Prostate gland (tissue), 2 donors: ENCODE results near the gene IGSF9.

Experiments used
- CTCF ChIP-seq, 4 experiments: fragments of 200-600 bp in 2 of 4; fragments of 450-650 bp in 2 of 4; sonication (generic) in 2 of 4; IDR thresholded peaks; 1 replicate in 3 of 4; 2 replicates in 1 of 4; pipeline ENCODE4 v1.5.1; 2016 to 2019; ENCODE audit warnings: antibody characterized with exemption in 4 of 4, mild to moderate bottlenecking in 2 of 4, moderate library complexity in 2 of 4
- POLR2A ChIP-seq: fragments of 450-650 bp; IDR thresholded peaks from one replicate; pipeline ENCODE4 v1.6.1; 2016; ENCODE audit warnings: antibody characterized with exemption, mild to moderate bottlenecking
- POLR2AphosphoS5 ChIP-seq: sonication (generic); formaldehyde crosslinking; IDR thresholded peaks from one replicate; pipeline ENCODE4 v1.6.1; 2017; ENCODE audit warnings: antibody characterized with exemption

- no peak for TF ChIP-seq POLR2A
- TF ChIP-seq CTCF (IDR thresholded peaks at IDR 0.05): no peak
- TF ChIP-seq POLR2AphosphoS5: no peak
These were observed 23.5 kb upstream of the IGSF9 start for GRCh38 chr1:159968901-159969300.
